Measurements from ENCODE around the gene CNTNAP2. TPM values are rescaled to one million over a fixed set of nuclear protein-coding genes. Genes with fewer than 3 reads are reported as not detected.

CNTNAP2 gene
- total RNA-seq, 1 experiment from 2014 or later, result 42.5 TPM

- H3K27me3 ChIP-seq (replicated peaks; ENCODE audit: control insufficient read depth, insufficient read depth, low read length), result no peaks in the 10 kb centered on the region
- no TSS peak for BruUV-seq (replicated peaks)
- ChIA-PET CTCF (no interaction called here), POLR2A (no interaction called here)
- H3K4me3 ChIP-seq (ENCODE audit: low read depth, low read length), result no peak overlapping the region
- H3K36me3 Mint-ChIP-seq (ENCODE audit: insufficient read depth, unreplicated experiment), result peaks cover 9% of the 10 kb centered on the region
- no peak for TF ChIP-seq CTCF (IDR thresholded peaks at IDR 0.05; ENCODE audit: insufficient read depth in 1 of 2, low read depth in 1 of 2, low read length in 1 of 2, severe bottlenecking in 1 of 2, unreplicated experiment in 1 of 2)
- peaks cover 8% of the 10 kb centered on the region for H3K4me1 Mint-ChIP-seq (ENCODE audit: low read depth, unreplicated experiment)
- H3K27me3 Mint-ChIP-seq (ENCODE audit: insufficient read depth, unreplicated experiment), result no peaks in the 10 kb centered on the region
- no peak overlapping the region for H3K4me3 Mint-ChIP-seq (ENCODE audit: unreplicated experiment)
- no peak overlapping the region for H3K27ac Mint-ChIP-seq (ENCODE audit: unreplicated experiment)
- peaks cover 15% of the 10 kb centered on the region for H3K9me3 ChIP-seq
- no peak for DNase-seq
- H3K4me1 ChIP-seq, result peaks cover 22% of the 10 kb centered on the region
- H3K9me3 Mint-ChIP-seq (ENCODE audit: unreplicated experiment), result peaks cover 18% of the 10 kb centered on the region
- H3K36me3 ChIP-seq (ENCODE audit: control insufficient read depth, insufficient read depth, low read length), result no peaks in the 10 kb centered on the region
- intact Hi-C loops (cut with micrococcal nuclease; ENCODE audit: unreplicated experiment), result loop anchor here (1.0 kb wide), 1 partner anchor 11 kb away; no protein-coding TSS in a partner anchor
Observed at GRCh38 chr7:147423875-147424274, 1307.3 kb downstream of the CNTNAP2 start.

- Histone ChIP-seq H3K4me3 (ENCODE audit: low read depth, low read length) (no peak overlapping the region), H3K36me3 (ENCODE audit: control insufficient read depth, insufficient read depth, low read length) (no peaks in the 10 kb centered on the region), H3K4me1 (peaks cover 37% of the 10 kb centered on the region), H3K9me3 (peaks cover 28% of the 10 kb centered on the region), H3K27me3 (replicated peaks; ENCODE audit: control insufficient read depth, insufficient read depth, low read length) (no peaks in the 10 kb centered on the region)
- TF ChIP-seq CTCF (IDR thresholded peaks at IDR 0.05; ENCODE audit: insufficient read depth in 1 of 2, low read depth in 1 of 2, low read length in 1 of 2, severe bottlenecking in 1 of 2, unreplicated experiment in 1 of 2), result no peak
- intact Hi-C loops (cut with micrococcal nuclease; ENCODE audit: unreplicated experiment), result no loop called here
- BruUV-seq (replicated peaks), result no TSS peak
- Mint-ChIP-seq H3K4me1 (ENCODE audit: low read depth, unreplicated experiment) (peaks cover 26% of the 10 kb centered on the region), H3K9me3 (ENCODE audit: unreplicated experiment) (peaks cover 44% of the 10 kb centered on the region), H3K27me3 (ENCODE audit: insufficient read depth, unreplicated experiment) (no peaks in the 10 kb centered on the region), H3K36me3 (ENCODE audit: insufficient read depth, unreplicated experiment) (peaks cover 9% of the 10 kb centered on the region), H3K27ac (ENCODE audit: unreplicated experiment) (peak overlapping the region; percentile 79), H3K4me3 (ENCODE audit: unreplicated experiment) (no peak overlapping the region)
- DNase-seq, result no peak
- ChIA-PET CTCF (no interaction called here), POLR2A (no interaction called here)
Observed at GRCh38 chr7:147428075-147428474, 1311.5 kb downstream of the CNTNAP2 start.

GRCh38 chr7:147429961-147430360 lies 1313.4 kb downstream of the CNTNAP2 start:
- POLR2A ChIA-PET, result no interaction called here
- no peak overlapping the region for H3K4me3 ChIP-seq (ENCODE audit: low read depth, low read length)

More at GRCh38 chr7:147429961-147430360, 1313.4 kb downstream of the CNTNAP2 start:
- H3K27ac Mint-ChIP-seq (ENCODE audit: unreplicated experiment), result no peak overlapping the region
- no peak for TF ChIP-seq CTCF (IDR thresholded peaks at IDR 0.05; ENCODE audit: insufficient read depth in 1 of 2, low read depth in 1 of 2, low read length in 1 of 2, severe bottlenecking in 1 of 2, unreplicated experiment in 1 of 2)
- peaks cover 28% of the 10 kb centered on the region for H3K9me3 ChIP-seq
- no peaks in the 10 kb centered on the region for H3K36me3 ChIP-seq (ENCODE audit: control insufficient read depth, insufficient read depth, low read length)
- no peak overlapping the region for H3K4me3 Mint-ChIP-seq (ENCODE audit: unreplicated experiment)
- CTCF ChIA-PET, result no interaction called here
- H3K36me3 Mint-ChIP-seq (ENCODE audit: insufficient read depth, unreplicated experiment), result peaks cover 9% of the 10 kb centered on the region
- no peaks in the 10 kb centered on the region for H3K27me3 ChIP-seq (replicated peaks; ENCODE audit: control insufficient read depth, insufficient read depth, low read length)
- DNase-seq, result no peak
- peaks cover 50% of the 10 kb centered on the region for H3K4me1 ChIP-seq
- no TSS peak for BruUV-seq (replicated peaks)
- H3K4me1 Mint-ChIP-seq (ENCODE audit: low read depth, unreplicated experiment), result peaks cover 31% of the 10 kb centered on the region
- H3K27me3 Mint-ChIP-seq (ENCODE audit: insufficient read depth, unreplicated experiment), result no peaks in the 10 kb centered on the region
- peaks cover 44% of the 10 kb centered on the region for H3K9me3 Mint-ChIP-seq (ENCODE audit: unreplicated experiment)
- intact Hi-C loops (cut with micrococcal nuclease; ENCODE audit: unreplicated experiment), result loop anchor here (5.0 to 10.0 kb wide), 4 partner anchors 183 to 815 kb away; no protein-coding TSS in a partner anchor

Measured in Caco-2 (cell line).